Keratinocyte (primary cell): Measurements from ENCODE around the gene LTB4R. TPM values are rescaled to one million over a fixed set of nuclear protein-coding genes. Genes with fewer than 3 reads are reported as not detected.

ENCODE experiments used
- DNase-seq: peaks from one replicate; pipeline ENCODE4 v3.0.0-alpha.2; 2011; ENCODE audit warnings: low read depth, missing footprints, low spot score
- FAIRE-seq: peaks from 2 replicates; lab custom pipeline; 2011; peaks lifted over from hg19 to GRCh38; lab: Jason Lieb, UNC
- H2AFZ ChIP-seq: 2 replicates; pipeline ENCODE4 v1.6.0; 2012; ENCODE audit warnings: low read length, control low read depth, inconsistent platforms; ENCODE audit not compliant: control insufficient read depth
- H3K27ac ChIP-seq: 2 replicates; pipeline ENCODE4 v1.5.1; 2011; ENCODE audit warnings: low read length; ENCODE audit not compliant: control insufficient read depth, insufficient read depth
- H3K27me3 ChIP-seq: 3 replicates; pipeline ENCODE4 v1.6.0; 2011; ENCODE audit warnings: low read length; ENCODE audit not compliant: control insufficient read depth, insufficient read depth; ENCODE audit errors: extremely low read depth
- H3K36me3 ChIP-seq, 2 experiments: 2 replicates in 1 of 2; 3 replicates in 1 of 2; pipeline ENCODE4 v1.5.1; 2011; ENCODE audit warnings: low read length in 2 of 2, mild to moderate bottlenecking in 1 of 2; ENCODE audit not compliant: control insufficient read depth in 2 of 2, insufficient read depth in 2 of 2; ENCODE audit errors: extremely low read depth in 1 of 2
- H3K4me1 ChIP-seq: 3 replicates; pipeline ENCODE4 v1.5.1; 2011; ENCODE audit warnings: low read length; ENCODE audit not compliant: control insufficient read depth, insufficient read depth; ENCODE audit errors: extremely low read depth
- H3K4me2 ChIP-seq: 3 replicates; pipeline ENCODE4 v1.6.0; 2011; ENCODE audit warnings: low read depth, low read length; ENCODE audit not compliant: control insufficient read depth, insufficient read depth; ENCODE audit errors: extremely low read depth
- H3K4me3 ChIP-seq, 3 experiments: fragments of 200-600 bp in 1 of 3; sonication (generic) in 1 of 3; 2 replicates in 2 of 3; 3 replicates in 1 of 3; pipeline ENCODE4 v1.5.1; 2011 to 2016; ENCODE audit warnings: low read length in 3 of 3, mild to moderate bottlenecking in 3 of 3, control low read depth in 2 of 3, inconsistent platforms in 1 of 3, low read depth in 1 of 3, mixed read lengths in 1 of 3, mixed run types in 1 of 3, moderate library complexity in 1 of 3; ENCODE audit not compliant: control insufficient read depth in 2 of 3, insufficient read depth in 2 of 3; ENCODE audit errors: extremely low read depth in 1 of 3
- H3K79me2 ChIP-seq: 2 replicates; pipeline ENCODE4 v1.6.0; 2012; ENCODE audit warnings: low read length; ENCODE audit not compliant: control insufficient read depth, insufficient read depth
- H3K9ac ChIP-seq: 3 replicates; pipeline ENCODE4 v1.6.0; 2011; ENCODE audit warnings: low read length; ENCODE audit not compliant: control insufficient read depth, insufficient read depth; ENCODE audit errors: extremely low read depth
- H3K9me1 ChIP-seq: 3 replicates; pipeline ENCODE4 v1.6.0; 2011; ENCODE audit warnings: low read length; ENCODE audit not compliant: control insufficient read depth, insufficient read depth; ENCODE audit errors: extremely low read depth
- H3K9me3 ChIP-seq: 2 replicates; pipeline ENCODE4 v1.5.1; 2012; ENCODE audit warnings: low read depth, low read length; ENCODE audit not compliant: control insufficient read depth
- H4K20me1 ChIP-seq: 3 replicates; pipeline ENCODE4 v1.6.0; 2011; ENCODE audit warnings: low read length; ENCODE audit not compliant: control insufficient read depth, insufficient read depth; ENCODE audit errors: extremely low read depth
- CTCF ChIP-seq, 3 experiments: IDR thresholded peaks in 1 of 3; conservative IDR thresholded peaks in 1 of 3; optimal IDR thresholded peaks in 1 of 3; 2 replicates in 2 of 3; 3 replicates in 1 of 3; pipeline versions ENCODE3 to v1.5.1; 2011; ENCODE audit warnings: low read length in 3 of 3, mild to moderate bottlenecking in 3 of 3, moderate library complexity in 2 of 3, control low read depth in 1 of 3, inconsistent platforms in 1 of 3; ENCODE audit not compliant: insufficient read depth in 2 of 3; ENCODE audit errors: extremely low read depth in 1 of 3
- EZH2 ChIP-seq: IDR thresholded peaks from one replicate; pipeline ENCODE4 v1.6.1; 2012; ENCODE audit warnings: inconsistent platforms, mild to moderate bottlenecking, low read length, moderate library complexity
- dilution Hi-C: fragments of 300-500 bp; cut with MboI; formaldehyde crosslinking; loops from one replicate; pipeline ENCODE4 v1.7.0; 2020; ENCODE audit warnings: low sequenced_read_pairs; ENCODE audit not compliant: extremely low pct_ligation_motif_present
- polyA plus RNA-seq, 5 experiments: library from polyadenylated mRNA; depleted of rRNA in 3 of 5; stranded (reverse) in 3 of 5; stranded (forward) in 1 of 5; unstranded in 1 of 5; fragments of >200 nt; gene quantifications; 1 replicate in 1 of 5; 2 replicates in 3 of 5; 3 replicates in 1 of 5; pipeline versions ENCODE4 v1.2.1 to v1.2.3, GENCODE V29; 2011 to 2012; ENCODE audit warnings: missing spikeins in 2 of 5, low read depth in 1 of 5, low replicate concordance in 1 of 5

LTB4R gene
- polyA plus RNA-seq, 1 donor (not counting 4 experiments of a cell fraction or from before 2014, with no cell fraction given), result 14.6 TPM

DNA sequence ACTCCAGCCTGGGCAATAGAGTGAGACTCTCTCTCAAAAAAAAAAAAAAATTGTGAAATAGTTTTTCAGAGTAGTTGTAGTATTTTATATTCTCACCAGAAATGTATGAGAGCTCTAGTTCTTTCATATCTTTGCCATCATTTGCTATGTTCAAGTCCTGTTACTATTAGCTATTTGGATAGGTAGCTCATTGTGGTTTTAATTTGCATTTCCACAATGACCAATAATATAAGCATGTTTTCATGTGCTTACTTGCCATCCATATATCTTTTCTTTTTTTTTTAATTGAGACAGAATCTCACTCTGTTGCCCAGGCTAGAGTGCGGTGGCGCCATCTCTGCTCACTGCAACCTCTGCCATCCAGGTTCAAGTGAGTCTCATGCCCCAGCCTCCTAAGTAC, 36.9 kb downstream of the LTB4R start:
- no peak overlapping the region for H3K4me3 ChIP-seq
- no peaks in the 10 kb centered on the region for H3K27me3 ChIP-seq
- no peak overlapping the region for H3K4me2 ChIP-seq
- no peak overlapping the region for H2AFZ ChIP-seq
- DNase-seq (no peak), FAIRE-seq (no peak)
- H3K9me1 ChIP-seq, result no peaks in the 10 kb centered on the region
- H3K9ac ChIP-seq, result no peak overlapping the region
- H3K4me1 ChIP-seq, result no peaks in the 10 kb centered on the region
- no peaks in the 10 kb centered on the region for H4K20me1 ChIP-seq
- dilution Hi-C loops, result no loop called here
- no peaks in the 10 kb centered on the region for H3K79me2 ChIP-seq
- H3K9me3 ChIP-seq, result no peaks in the 10 kb centered on the region
- no peaks in the 10 kb centered on the region for H3K36me3 ChIP-seq
- TF ChIP-seq EZH2 (no peak), CTCF (optimal IDR thresholded peaks at IDR 0.05 in 1 of 3, IDR thresholded peaks at IDR 0.05 in 1 of 3, conservative IDR thresholded peaks at IDR 0.05 in 1 of 3; ENCODE audit: extremely low read depth in 1 of 3, insufficient read depth in 2 of 3, low read length in 3 of 3) (no peak)
- no peak overlapping the region for H3K27ac ChIP-seq

DNA sequence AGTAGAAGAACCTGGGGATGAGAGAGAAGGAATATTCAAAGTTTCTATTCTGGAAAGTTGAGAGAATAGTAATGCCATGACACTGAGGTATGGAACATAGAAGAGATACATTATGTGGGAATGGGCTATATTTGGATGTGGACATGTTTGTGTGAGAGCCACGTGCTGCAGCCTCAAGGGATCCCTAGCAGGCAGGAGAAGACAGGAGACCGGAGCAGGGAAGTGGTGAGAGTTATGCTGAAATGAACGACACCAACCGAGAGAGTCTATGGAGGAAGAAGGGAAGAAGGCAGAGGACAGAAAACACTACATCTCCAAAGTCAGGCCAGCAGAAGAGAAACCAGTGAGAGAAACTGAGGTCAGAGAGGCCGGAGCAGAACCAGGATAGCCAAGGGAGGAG, 38.4 kb downstream of the LTB4R start:
- H3K27ac ChIP-seq, result no peak overlapping the region
- H3K9ac ChIP-seq, result no peak overlapping the region
- H3K4me3 ChIP-seq, result no peak overlapping the region
- no peaks in the 10 kb centered on the region for H3K9me3 ChIP-seq
- no peaks in the 10 kb centered on the region for H3K4me1 ChIP-seq
- no peak overlapping the region for H2AFZ ChIP-seq
- DNase-seq (no peak), FAIRE-seq (no peak)
- no peaks in the 10 kb centered on the region for H3K9me1 ChIP-seq
- dilution Hi-C loops, result no loop called here
- H3K27me3 ChIP-seq, result no peaks in the 10 kb centered on the region
- H3K79me2 ChIP-seq, result no peaks in the 10 kb centered on the region
- TF ChIP-seq EZH2, result no peak
- no peak for TF ChIP-seq CTCF (optimal IDR thresholded peaks at IDR 0.05 in 1 of 3, IDR thresholded peaks at IDR 0.05 in 1 of 3, conservative IDR thresholded peaks at IDR 0.05 in 1 of 3; ENCODE audit: extremely low read depth in 1 of 3, insufficient read depth in 2 of 3, low read length in 3 of 3)
- H3K4me2 ChIP-seq, result no peak overlapping the region
- H4K20me1 ChIP-seq, result no peaks in the 10 kb centered on the region
- H3K36me3 ChIP-seq, result no peaks in the 10 kb centered on the region
